ENCODE measurements around the gene MTREX.

DNA sequence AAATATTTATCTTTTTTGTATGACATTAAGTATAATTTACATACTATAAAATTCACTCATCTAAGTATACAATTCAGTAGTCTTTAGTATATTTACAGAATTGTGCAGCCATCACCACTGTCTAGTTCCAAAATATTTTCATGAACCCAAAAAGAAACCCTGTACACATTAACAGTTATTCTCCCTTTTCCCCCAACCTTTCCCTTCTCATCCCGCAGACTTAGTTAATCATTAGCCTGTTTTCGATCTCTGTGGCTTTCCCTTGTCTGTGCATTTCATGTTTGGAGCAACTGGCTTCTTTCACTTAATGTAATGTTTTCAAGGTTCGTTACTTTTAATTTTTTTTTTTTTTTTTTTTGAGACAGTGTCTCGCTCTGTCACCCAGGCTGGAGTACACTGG lies 37.5 kb downstream of the MTREX start:
- no peak for TF ChIP-seq CTCF (IDR thresholded peaks at IDR 0.05)
- no peak for TF ChIP-seq POLR2A (IDR thresholded peaks at IDR 0.05)
